Keratinocyte (primary cell): ENCODE results near the gene NOP16. TPM values are rescaled to one million over a fixed set of nuclear protein-coding genes. Genes with fewer than 3 reads are reported as not detected.

Experiments
- DNase-seq: peaks from one replicate; pipeline ENCODE4 v3.0.0-alpha.2; 2011; ENCODE audit warnings: low read depth, missing footprints, low spot score
- FAIRE-seq: peaks from 2 replicates; lab custom pipeline; 2011; peaks lifted over from hg19 to GRCh38; lab: Jason Lieb, UNC
- H2AFZ ChIP-seq: 2 replicates; pipeline ENCODE4 v1.6.0; 2012; ENCODE audit warnings: low read length, control low read depth, inconsistent platforms; ENCODE audit not compliant: control insufficient read depth
- H3K27ac ChIP-seq: 2 replicates; pipeline ENCODE4 v1.5.1; 2011; ENCODE audit warnings: low read length; ENCODE audit not compliant: control insufficient read depth, insufficient read depth
- H3K27me3 ChIP-seq: 3 replicates; pipeline ENCODE4 v1.6.0; 2011; ENCODE audit warnings: low read length; ENCODE audit not compliant: control insufficient read depth, insufficient read depth; ENCODE audit errors: extremely low read depth
- H3K36me3 ChIP-seq, 2 experiments: 2 replicates in 1 of 2; 3 replicates in 1 of 2; pipeline ENCODE4 v1.5.1; 2011; ENCODE audit warnings: low read length in 2 of 2, mild to moderate bottlenecking in 1 of 2; ENCODE audit not compliant: control insufficient read depth in 2 of 2, insufficient read depth in 2 of 2; ENCODE audit errors: extremely low read depth in 1 of 2
- H3K4me1 ChIP-seq: 3 replicates; pipeline ENCODE4 v1.5.1; 2011; ENCODE audit warnings: low read length; ENCODE audit not compliant: control insufficient read depth, insufficient read depth; ENCODE audit errors: extremely low read depth
- H3K4me2 ChIP-seq: 3 replicates; pipeline ENCODE4 v1.6.0; 2011; ENCODE audit warnings: low read depth, low read length; ENCODE audit not compliant: control insufficient read depth, insufficient read depth; ENCODE audit errors: extremely low read depth
- H3K4me3 ChIP-seq, 3 experiments: fragments of 200-600 bp in 1 of 3; sonication (generic) in 1 of 3; 2 replicates in 2 of 3; 3 replicates in 1 of 3; pipeline ENCODE4 v1.5.1; 2011 to 2016; ENCODE audit warnings: low read length in 3 of 3, mild to moderate bottlenecking in 3 of 3, control low read depth in 2 of 3, inconsistent platforms in 1 of 3, low read depth in 1 of 3, mixed read lengths in 1 of 3, mixed run types in 1 of 3, moderate library complexity in 1 of 3; ENCODE audit not compliant: control insufficient read depth in 2 of 3, insufficient read depth in 2 of 3; ENCODE audit errors: extremely low read depth in 1 of 3
- H3K79me2 ChIP-seq: 2 replicates; pipeline ENCODE4 v1.6.0; 2012; ENCODE audit warnings: low read length; ENCODE audit not compliant: control insufficient read depth, insufficient read depth
- H3K9ac ChIP-seq: 3 replicates; pipeline ENCODE4 v1.6.0; 2011; ENCODE audit warnings: low read length; ENCODE audit not compliant: control insufficient read depth, insufficient read depth; ENCODE audit errors: extremely low read depth
- H3K9me1 ChIP-seq: 3 replicates; pipeline ENCODE4 v1.6.0; 2011; ENCODE audit warnings: low read length; ENCODE audit not compliant: control insufficient read depth, insufficient read depth; ENCODE audit errors: extremely low read depth
- H3K9me3 ChIP-seq: 2 replicates; pipeline ENCODE4 v1.5.1; 2012; ENCODE audit warnings: low read depth, low read length; ENCODE audit not compliant: control insufficient read depth
- H4K20me1 ChIP-seq: 3 replicates; pipeline ENCODE4 v1.6.0; 2011; ENCODE audit warnings: low read length; ENCODE audit not compliant: control insufficient read depth, insufficient read depth; ENCODE audit errors: extremely low read depth
- EZH2 ChIP-seq: IDR thresholded peaks from one replicate; pipeline ENCODE4 v1.6.1; 2012; ENCODE audit warnings: inconsistent platforms, mild to moderate bottlenecking, low read length, moderate library complexity
- dilution Hi-C: fragments of 300-500 bp; cut with MboI; formaldehyde crosslinking; loops from one replicate; pipeline ENCODE4 v1.7.0; 2020; ENCODE audit warnings: low sequenced_read_pairs; ENCODE audit not compliant: extremely low pct_ligation_motif_present
- polyA plus RNA-seq, 5 experiments: library from polyadenylated mRNA; depleted of rRNA in 3 of 5; stranded (reverse) in 3 of 5; stranded (forward) in 1 of 5; unstranded in 1 of 5; fragments of >200 nt; gene quantifications; 1 replicate in 1 of 5; 2 replicates in 3 of 5; 3 replicates in 1 of 5; pipeline versions ENCODE4 v1.2.1 to v1.2.3, GENCODE V29; 2011 to 2012; ENCODE audit warnings: missing spikeins in 2 of 5, low read depth in 1 of 5, low replicate concordance in 1 of 5
- TF ChIP-seq, protein P1 (sequence below), 3 experiments: IDR thresholded peaks in 1 of 3; conservative IDR thresholded peaks in 1 of 3; optimal IDR thresholded peaks in 1 of 3; 2 replicates in 2 of 3; 3 replicates in 1 of 3; pipeline versions ENCODE3 to v1.5.1; 2011; ENCODE audit warnings: low read length in 3 of 3, mild to moderate bottlenecking in 3 of 3, moderate library complexity in 2 of 3, control low read depth in 1 of 3, inconsistent platforms in 1 of 3; ENCODE audit not compliant: insufficient read depth in 2 of 3; ENCODE audit errors: extremely low read depth in 1 of 3

Gene NOP16
- polyA plus RNA-seq, 1 donor (not counting 4 experiments of a cell fraction or from before 2014, with no cell fraction given) = 96.7 TPM

DNA sequence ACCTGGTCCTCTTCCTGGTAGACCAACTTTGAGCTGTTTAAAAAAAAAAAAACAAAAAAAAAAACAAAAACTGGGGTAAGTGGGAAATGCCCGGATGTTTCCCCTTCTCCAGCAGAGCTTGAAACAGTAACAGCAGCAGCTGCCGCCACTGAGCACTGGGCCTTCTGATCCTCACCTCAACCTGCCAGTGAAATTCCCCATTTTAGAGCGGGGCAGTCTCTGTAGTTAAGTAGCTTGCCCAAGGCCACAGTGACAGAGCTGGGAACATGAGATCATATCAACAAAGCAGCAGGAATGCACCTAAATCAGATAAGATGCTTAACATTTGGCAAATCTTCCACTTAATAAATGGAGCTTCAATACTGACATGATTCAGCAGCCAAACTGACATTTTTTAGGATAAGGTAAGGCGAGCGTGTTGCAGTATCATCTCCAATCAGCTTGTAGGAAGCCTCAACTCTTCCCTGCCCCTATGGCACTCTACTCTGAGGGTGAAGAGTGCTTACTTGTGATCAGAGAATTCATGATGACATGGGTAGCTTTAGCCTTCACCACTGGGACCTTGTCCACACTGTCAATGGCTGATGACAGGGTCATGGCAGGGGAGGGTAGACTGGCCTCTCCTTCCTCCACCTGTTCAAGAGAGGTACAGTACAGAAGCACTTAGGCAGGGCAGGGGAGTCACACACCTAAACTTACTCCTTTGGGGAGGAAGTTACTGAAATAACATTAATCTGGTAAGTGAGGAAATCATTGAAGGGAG lies 36.1 kb downstream of the NOP16 start:
- dilution Hi-C loops = no loop called here
- no peak overlapping the region for H3K4me2 ChIP-seq
- no peak overlapping the region for H2AFZ ChIP-seq
- DNase-seq (no peak), FAIRE-seq (no peak)
- H3K4me1 ChIP-seq = no peaks in the 10 kb centered on the region
- no peak for TF ChIP-seq EZH2
- TF ChIP-seq, protein P1, sequence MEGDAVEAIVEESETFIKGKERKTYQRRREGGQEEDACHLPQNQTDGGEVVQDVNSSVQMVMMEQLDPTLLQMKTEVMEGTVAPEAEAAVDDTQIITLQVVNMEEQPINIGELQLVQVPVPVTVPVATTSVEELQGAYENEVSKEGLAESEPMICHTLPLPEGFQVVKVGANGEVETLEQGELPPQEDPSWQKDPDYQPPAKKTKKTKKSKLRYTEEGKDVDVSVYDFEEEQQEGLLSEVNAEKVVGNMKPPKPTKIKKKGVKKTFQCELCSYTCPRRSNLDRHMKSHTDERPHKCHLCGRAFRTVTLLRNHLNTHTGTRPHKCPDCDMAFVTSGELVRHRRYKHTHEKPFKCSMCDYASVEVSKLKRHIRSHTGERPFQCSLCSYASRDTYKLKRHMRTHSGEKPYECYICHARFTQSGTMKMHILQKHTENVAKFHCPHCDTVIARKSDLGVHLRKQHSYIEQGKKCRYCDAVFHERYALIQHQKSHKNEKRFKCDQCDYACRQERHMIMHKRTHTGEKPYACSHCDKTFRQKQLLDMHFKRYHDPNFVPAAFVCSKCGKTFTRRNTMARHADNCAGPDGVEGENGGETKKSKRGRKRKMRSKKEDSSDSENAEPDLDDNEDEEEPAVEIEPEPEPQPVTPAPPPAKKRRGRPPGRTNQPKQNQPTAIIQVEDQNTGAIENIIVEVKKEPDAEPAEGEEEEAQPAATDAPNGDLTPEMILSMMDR (optimal IDR thresholded peaks at IDR 0.05 in 1 of 3, IDR thresholded peaks at IDR 0.05 in 1 of 3, conservative IDR thresholded peaks at IDR 0.05 in 1 of 3; ENCODE audit: extremely low read depth in 1 of 3, insufficient read depth in 2 of 3, low read length in 3 of 3) = no peak
- peaks cover 37 to 44% of the 10 kb centered on the region in 2 experiments for H3K36me3 ChIP-seq
- H3K4me3 ChIP-seq = no peak overlapping the region
- no peak overlapping the region for H3K9ac ChIP-seq
- no peaks in the 10 kb centered on the region for H3K9me3 ChIP-seq
- peaks cover 50% of the 10 kb centered on the region for H3K79me2 ChIP-seq
- no peak overlapping the region for H3K27ac ChIP-seq
- peaks cover 2% of the 10 kb centered on the region for H4K20me1 ChIP-seq
- no peaks in the 10 kb centered on the region for H3K9me1 ChIP-seq
- H3K27me3 ChIP-seq = no peaks in the 10 kb centered on the region

DNA sequence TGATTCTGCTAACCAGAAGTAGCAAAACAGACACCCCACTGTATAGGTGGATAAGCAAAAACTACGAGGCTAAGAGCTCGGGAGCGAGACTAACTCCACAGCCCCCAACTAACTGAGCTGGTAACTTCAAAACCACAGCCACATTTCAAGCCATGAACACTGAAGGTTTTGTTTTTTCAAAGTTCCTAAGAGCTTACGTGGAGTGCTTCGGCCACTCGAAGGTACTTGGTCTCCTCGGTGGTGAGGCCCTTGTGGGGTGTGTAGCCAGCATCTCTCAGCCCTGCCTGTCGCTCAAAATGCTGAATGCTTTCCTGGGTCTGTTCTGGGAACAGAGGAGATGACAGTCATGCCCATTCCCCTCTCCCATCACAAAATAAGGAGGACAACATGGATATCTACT lies 38.0 kb downstream of the NOP16 start:
- Histone ChIP-seq H3K4me1 (no peaks in the 10 kb centered on the region), H3K27ac (no peak overlapping the region), H3K36me3 (peaks cover 33 to 41% of the 10 kb centered on the region in 2 experiments), H3K27me3 (no peaks in the 10 kb centered on the region), H3K9ac (no peak overlapping the region), H4K20me1 (no peaks in the 10 kb centered on the region), H3K79me2 (peaks cover 31% of the 10 kb centered on the region), H3K9me1 (no peaks in the 10 kb centered on the region), H3K9me3 (no peaks in the 10 kb centered on the region), H3K4me2 (no peak overlapping the region), H3K4me3 (no peak overlapping the region), H2AFZ (no peak overlapping the region)
- FAIRE-seq = no peak
- no peak for DNase-seq
- no peak for TF ChIP-seq EZH2
- TF ChIP-seq, protein P1 (optimal IDR thresholded peaks at IDR 0.05 in 1 of 3, IDR thresholded peaks at IDR 0.05 in 1 of 3, conservative IDR thresholded peaks at IDR 0.05 in 1 of 3; ENCODE audit: extremely low read depth in 1 of 3, insufficient read depth in 2 of 3, low read length in 3 of 3) = no peak
- dilution Hi-C loops = no loop called here
